Stimulated activated CD8-positive, alpha-beta memory T cell treated with anti-CD3 and anti-CD28 coated beads, Interleukin-15, amount 100 ng/mL, for 24 hours (primary cell): Measurements from ENCODE around the gene PGAP2.
"Not testable (repeated sequence)": the region's sequence is repeated elsewhere in the genome, so short reads cannot be mapped to it uniquely, and the experiment has no call there.

Experiments
- DNase-seq: peaks from one replicate; pipeline ENCODE4 v3.0.0-alpha.2; 2020; ENCODE audit warnings: low read depth

PGAP2 gene

GRCh38 chr11:3803726-3804495 lies 4.4 kb upstream of the PGAP2 start:
- DNase-seq = no peak

- no peak for DNase-seq
These were observed 682 bp downstream of the PGAP2 start for GRCh38 chr11:3808861-3809623.

- no peak for DNase-seq
These were observed 1.2 kb downstream of the PGAP2 start for GRCh38 chr11:3809624-3809928.

- no peak for DNase-seq
These were observed 2.1 kb downstream of the PGAP2 start for GRCh38 chr11:3810446-3810845.

GRCh38 chr11:3810951-3811350 lies 2.6 kb downstream of the PGAP2 start:
- DNase-seq = no peak

DNA sequence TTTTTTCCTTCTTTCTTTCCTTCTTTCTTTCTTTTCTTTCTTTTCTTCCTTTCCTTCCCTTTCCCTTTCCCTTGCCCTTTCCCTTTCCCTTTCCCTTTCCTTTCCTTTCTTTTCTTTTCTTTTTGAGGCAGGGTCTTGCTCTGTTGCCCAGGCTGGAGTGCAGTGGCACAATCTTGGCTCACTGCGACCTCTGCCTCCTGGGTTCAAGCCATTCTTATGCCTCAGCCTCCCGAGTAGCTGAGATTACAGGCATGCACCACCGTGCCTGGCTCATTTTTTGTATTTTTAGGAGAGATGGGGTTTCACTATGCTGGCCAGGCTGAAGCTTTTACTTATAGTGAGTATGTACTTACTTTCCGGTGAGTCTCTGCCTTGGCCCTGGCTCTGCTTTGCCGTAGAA lies 6.5 kb downstream of the PGAP2 start:
- DNase-seq = not testable (repeated sequence)

GRCh38 chr11:3815845-3816244 lies 7.5 kb downstream of the PGAP2 start:
- no peak for DNase-seq

DNA sequence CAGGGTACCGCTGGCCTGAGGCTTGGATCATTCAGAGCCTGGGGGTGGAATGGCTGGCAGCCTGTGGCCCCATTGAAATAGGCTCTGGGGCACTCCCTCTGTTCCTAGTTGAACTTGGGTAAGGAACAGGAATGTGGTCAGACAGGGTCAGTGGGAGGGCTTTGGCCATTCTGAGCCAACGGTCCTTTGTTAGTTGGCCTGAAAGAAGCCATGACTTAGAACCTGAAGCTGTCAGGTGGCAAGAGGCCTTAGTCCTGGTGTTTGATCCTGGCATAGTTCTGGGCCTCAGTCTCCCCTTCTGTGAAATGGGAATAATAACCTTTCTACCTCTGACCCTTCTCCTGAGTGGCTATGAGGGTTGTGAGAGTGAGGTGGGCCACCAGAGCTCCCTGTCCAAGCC lies 8.3 kb downstream of the PGAP2 start:
- DNase-seq = no peak

DNA sequence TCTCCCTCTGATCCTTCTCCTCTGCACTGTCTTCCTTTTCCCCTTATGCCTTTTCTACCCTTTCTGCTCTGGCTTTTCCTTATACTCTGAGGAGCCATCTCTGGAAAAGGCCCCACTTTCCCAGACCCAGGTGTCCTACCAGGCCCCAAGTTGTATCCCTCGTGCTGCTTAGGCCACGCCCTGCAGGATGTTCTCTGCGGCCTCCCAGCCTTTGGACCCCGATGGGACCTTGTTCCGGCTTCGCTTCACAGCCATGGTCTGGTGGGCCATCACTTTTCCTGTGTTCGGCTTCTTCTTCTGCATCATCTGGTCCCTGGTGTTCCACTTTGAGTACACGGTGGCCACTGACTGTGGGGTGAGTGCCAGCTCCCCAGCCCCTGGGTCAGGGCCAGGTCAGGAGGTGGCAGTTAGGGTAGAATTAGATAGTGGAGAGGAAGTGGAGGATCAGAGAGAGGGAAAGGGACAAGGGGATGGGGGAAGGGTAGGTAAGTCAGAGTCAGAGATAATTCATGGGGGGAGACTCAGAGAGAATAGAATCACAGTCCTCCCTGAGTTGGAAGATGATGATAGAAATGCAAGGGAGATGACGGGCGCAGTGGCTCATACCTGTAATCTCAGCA lies 8.9 kb downstream of the PGAP2 start:
- no peak for DNase-seq

DNA sequence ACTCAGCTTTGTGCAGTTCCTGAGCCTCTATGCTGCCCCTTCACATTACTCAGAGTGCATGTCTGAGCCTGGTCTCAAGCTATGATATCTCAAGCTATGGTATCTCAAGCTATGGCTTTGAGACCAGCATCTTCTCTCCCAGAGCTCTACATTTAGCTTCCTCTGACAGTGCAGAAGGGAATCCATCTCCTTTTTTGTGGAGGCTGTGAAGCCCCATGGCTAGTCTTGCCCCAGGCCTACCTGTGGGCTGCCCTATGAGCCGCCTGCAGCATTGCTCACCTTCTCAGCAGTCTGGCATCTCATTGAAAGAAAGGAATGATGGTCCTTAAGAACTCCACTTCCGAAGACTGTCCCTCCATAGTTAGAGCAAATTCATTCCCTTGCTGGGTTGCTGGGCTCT lies 12.6 kb downstream of the PGAP2 start:
- DNase-seq = no peak

DNA sequence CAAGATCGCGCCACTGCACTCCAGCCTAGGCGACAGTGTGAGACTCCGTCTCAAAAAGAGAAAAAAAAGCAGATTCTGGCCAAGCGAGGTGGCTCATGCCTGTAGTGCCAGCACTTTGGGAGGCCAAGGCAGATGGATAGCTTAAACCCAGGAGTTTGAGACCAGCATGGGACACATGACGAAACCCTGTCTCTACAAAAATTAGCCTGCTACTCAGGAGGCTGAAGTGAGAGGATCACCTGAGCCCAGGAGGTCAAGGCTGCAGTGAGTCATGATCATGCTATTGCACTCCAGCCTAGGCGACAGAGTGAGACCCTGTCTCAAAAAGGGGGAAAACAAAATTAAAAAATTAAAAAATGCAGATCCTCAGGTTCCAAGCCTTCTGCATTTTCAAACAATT lies 14.0 kb downstream of the PGAP2 start:
- DNase-seq = no peak

DNA sequence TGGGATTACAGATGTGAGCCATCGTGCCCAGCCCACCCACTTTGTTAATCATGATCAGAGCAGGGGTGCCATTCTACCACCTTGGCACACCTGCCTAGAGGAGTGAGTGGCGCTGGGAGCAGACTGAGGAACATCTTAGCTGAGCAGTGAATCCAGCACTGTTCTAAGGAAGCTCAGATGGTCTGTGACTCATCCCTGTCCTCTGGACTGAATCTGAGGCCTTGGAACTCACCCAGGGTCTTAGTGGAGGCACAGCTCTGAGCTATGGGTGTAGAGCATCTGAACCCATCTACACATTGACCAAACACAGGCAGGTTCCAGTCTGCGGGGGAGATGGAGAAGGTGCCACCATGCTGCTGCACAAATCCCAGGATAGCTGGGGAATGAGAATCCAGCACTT lies 14.9 kb downstream of the PGAP2 start:
- no peak for DNase-seq

GRCh38 chr11:3823762-3824506 lies 15.6 kb downstream of the PGAP2 start:
- DNase-seq = no peak

DNA sequence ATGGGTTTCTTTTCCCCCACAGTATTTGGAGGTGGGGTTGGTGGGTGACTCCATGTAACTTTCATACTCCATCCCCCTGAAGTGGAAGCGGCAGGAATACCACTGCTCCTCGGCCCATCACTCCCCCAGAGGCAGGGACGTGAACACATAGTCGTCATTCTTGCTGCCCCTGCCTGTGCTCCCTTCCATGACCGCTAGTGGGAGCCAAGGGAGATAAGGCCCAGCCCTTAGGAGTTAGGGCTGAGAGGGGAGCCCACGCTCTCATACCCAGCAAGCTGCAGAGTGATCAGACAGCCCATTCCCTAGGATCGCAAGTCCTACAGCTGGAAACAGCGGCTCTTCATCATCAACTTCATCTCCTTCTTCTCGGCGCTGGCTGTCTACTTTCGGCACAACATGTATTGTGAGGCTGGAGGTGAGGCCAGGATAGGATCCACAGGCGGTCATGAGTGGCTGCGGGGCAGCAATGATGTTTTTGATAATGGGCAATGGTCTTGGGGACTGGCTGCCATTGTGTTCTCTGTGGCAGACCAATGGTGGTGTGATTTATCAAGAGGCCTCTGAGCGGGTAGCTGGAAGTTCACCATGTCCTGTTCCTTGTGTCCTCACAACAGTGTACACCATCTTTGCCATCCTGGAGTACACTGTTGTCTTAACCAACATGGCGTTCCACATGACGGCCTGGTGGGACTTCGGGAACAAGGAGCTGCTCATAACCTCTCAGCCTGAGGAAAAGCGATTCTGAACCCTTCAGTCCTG lies 16.5 kb downstream of the PGAP2 start:
- no peak for DNase-seq

GRCh38 chr11:3825473-3826154 lies 17.3 kb downstream of the PGAP2 start:
- DNase-seq = no peak

- no peak for DNase-seq
These were observed 18.4 kb downstream of the PGAP2 start for GRCh38 chr11:3826721-3827120.

- DNase-seq = no peak
These were observed 19.2 kb downstream of the PGAP2 start for GRCh38 chr11:3827434-3828186.

GRCh38 chr11:3830088-3830487 lies 21.7 kb downstream of the PGAP2 start:
- DNase-seq = no peak

DNA sequence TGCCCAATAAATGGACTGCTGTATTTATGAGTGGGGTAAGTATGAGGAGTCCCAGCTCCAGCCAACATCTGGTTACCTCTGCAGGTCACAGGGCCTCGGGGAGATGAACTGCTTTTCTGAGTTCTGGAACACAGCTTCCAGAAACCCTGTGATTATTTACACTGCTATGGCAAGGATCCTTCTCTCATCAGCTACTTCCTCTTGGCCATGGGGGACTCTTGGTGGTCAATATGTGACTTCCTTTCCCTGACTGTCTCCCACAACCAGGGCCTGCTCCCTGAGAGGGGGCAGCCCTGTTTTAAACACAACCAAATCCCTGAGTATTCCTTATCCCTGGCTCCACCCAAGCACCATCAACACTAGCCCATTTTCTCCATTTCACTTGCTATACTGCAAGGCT lies 22.4 kb downstream of the PGAP2 start:
- no peak for DNase-seq

DNA sequence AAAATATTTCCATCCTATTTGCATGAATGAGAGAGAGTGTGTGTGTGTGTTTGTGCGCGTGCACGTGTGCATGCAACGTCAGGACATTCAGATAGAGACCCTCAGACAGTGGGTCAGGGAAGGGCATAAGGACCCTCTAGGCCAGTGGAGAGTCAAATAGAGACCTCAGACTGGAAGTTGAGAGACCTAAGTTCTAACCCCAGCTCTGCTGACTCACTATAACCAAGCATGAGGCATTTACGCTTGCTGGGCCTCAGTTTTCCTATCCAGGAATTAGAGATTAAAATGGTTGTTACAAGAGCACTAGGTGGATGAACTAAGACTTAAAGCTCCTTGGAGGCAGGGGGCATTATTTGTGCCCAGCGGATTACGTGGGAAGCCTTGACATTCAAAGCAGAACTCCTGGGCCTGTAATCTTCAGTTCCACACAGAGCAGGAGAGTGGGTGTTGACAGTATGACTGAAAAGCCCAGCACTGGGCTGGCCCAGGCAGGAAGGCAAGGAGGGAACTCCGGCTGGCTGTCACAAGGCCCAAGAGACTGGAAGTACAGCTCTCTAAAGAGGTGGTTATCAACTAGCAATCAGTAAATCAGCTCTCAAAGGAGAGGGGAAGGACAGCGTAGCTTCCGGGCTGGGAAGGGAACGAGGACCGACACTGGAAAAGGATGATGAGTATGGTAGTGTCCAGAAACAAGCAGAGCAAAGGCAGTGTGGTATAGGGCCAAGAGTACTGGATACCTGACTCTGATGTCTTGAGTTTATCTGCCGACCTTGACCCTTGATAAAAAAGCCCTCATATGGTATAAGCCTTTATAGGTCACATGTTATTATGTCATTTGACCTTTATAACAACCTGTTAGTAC lies 23.2 kb downstream of the PGAP2 start:
- DNase-seq = no peak
